Measurements from ENCODE around the gene ZNF772. TPM values are rescaled to one million over a fixed set of nuclear protein-coding genes. Genes with fewer than 3 reads are reported as not detected.
A peak's percentile ranks its signal among the peaks of the same experiment; 100 is the strongest.
"Not testable (repeated sequence)": the region's sequence is repeated elsewhere in the genome, so short reads cannot be mapped to it uniquely, and the experiment has no call there.

The ZNF772 gene
- total RNA-seq, result 19.3 and 22.3 TPM in 2 replicates

GRCh38 chr19:57477191-57478008, at the start of gene ZNF772:
Gene ZNF772 (minus strand): TSS chr19:57477566. CDS start chr19:57477309, 257 bp downstream.
- DNase-seq, result peak; percentile 97

DNA sequence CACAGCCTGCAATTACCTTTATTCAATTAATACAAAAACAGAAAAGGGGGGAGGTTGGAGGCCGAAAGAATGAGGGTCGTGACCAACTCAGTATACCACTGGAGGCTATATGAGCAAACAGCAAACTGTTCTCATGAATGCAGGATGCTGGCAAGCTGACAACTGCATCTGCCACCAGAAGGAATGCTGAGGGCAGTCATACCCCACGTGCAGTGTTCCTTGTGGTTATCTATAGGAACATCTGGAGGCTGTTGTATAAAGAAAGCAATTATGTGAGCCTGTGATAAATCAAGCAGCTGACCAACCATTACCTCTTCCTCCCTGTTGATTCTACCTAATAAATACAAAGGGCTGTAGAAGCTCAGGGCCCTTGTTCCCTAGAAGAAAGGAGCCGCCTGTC, 40.7 kb upstream of the ZNF772 start:
- DNase-seq, result not testable (repeated sequence)

DNA sequence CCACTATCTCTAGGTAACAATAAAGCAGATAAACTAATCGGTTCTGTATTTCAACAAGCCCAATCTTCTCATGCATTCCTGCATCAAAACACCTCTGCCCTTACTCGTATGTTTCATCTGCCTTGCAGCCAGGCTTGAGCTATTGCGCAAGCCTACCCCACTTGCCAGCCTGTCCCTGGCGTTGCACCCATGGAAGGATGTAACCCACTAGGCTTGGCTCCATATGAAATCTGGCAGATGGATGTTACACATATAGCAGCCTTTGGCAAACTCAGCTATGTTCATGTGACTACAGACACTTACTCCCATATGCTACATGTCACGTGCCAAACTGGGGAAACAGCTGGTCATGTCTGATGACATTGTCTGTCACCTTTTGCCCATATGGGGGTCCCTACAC, 37.9 kb upstream of the ZNF772 start:
- DNase-seq, result no peak

- peak; percentile 30 for DNase-seq
Observed at GRCh38 chr19:57512845-57513244, 35.5 kb upstream of the ZNF772 start.

- no peak for DNase-seq
Observed at GRCh38 chr19:57511484-57511883, 34.1 kb upstream of the ZNF772 start.

DNA sequence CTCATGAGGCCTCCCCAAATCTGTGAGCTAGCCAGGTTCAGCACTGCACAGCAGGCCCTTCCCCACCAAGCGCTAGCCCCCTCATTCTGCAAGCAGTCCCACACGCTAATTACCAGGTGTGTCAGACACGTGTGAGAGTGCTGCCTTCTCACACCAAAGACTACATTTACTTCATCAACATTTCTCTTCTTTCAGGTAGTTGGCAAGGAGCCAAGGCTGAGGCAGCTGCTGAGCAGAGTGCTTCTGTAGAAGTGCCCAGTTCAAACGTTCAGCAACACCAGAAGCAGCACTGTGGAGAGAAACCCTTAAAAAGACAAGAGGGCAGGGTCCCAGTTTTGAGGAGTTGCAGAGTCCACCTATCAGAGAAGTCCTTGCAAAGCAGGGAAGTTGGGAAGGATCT, 28.8 kb upstream of the ZNF772 start:
- no peak for DNase-seq

DNA sequence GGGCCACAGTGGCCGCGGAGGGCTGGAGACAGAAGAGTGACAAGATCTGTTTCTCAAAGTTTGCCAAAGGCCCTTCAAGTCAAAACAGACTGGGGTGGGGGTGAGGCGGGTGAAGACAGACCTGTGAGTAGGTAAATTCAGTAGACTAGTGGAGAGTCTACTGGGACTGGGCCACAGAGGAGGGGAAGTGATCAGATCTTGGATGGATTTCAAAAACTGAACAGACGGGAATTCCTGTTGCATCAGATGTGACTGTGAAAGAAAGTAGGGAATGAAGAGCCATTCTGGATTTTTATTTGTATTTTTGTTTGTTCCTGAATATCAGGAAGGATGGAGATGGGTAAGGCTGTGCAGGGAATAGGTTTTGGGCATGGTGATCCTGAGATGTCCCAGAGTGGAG, 23.0 kb upstream of the ZNF772 start:
- DNase-seq, result peak; percentile 32

GRCh38 chr19:57499680-57500395, 22.5 kb upstream of the ZNF772 start, which contains the start of gene ZNF773:
Gene ZNF773 (plus strand): TSS chr19:57499938. CDS start chr19:57500081, 143 bp downstream.
- peak; percentile 97 for DNase-seq

GRCh38 chr19:57499332-57499679, 21.9 kb upstream of the ZNF772 start:
- not testable (repeated sequence) for DNase-seq

- DNase-seq, result peak; percentile 15
Observed at GRCh38 chr19:57488299-57488644, 10.9 kb upstream of the ZNF772 start.

GRCh38 chr19:57487477-57488298, 10.3 kb upstream of the ZNF772 start, which contains the start of gene ZNF419:
Gene ZNF419 (plus strand): TSS chr19:57487750. CDS start chr19:57487951, 201 bp downstream.
- peak; percentile 87 for DNase-seq

GRCh38 chr19:57473646-57474045, 3.7 kb downstream of the ZNF772 start:
- DNase-seq, result peak; percentile 11

- no peak for DNase-seq
Observed at GRCh38 chr19:57466489-57466888, 10.9 kb downstream of the ZNF772 start.

- DNase-seq, result peak; percentile 35
Observed at GRCh38 chr19:57465680-57466381, 11.5 kb downstream of the ZNF772 start.

DNA sequence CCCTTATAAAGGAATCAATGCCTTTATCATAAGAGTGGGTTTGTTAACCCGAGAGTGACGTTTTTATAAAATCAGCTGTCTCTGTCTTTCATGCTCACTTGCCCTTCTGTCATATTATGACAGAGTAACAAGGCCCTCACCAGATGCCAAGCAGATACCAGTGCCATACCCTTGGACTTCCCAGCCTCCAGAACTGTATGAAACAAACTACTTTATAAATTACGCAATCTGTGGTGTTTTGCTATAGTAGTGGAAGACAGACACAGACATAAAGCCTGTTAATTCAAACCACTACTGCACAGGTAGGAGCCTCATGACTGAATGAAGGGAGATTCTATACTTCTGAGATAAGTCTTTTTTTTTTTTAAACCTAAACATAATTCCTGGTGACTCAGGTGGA, 25.1 kb downstream of the ZNF772 start:
- DNase-seq, result no peak

DNA sequence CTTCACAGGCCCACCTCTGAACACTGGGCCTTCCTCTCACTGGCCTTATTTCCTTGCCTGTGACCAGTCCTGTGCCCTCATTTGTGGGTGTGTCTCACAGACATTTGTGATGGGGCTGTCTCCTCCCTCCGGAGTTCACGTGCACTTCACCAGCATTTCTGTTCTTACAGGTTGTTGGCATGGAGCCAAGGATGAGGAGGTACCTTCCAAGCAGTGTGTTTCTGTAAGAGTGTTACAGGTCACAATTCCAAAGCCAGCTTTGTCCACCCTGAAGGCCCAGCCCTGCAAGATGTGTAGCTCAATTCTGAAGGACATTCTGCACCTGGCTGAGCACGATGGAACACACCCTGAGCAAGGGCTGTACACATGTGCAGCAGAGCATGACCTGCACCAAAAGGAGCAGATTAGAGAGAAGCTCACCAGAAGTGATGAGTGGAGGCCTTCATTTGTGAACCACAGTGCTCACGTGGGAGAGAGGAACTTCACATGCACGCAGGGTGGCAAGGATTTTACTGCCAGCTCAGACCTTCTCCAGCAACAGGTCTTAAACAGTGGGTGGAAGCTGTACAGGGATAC, 34.2 kb downstream of the ZNF772 start:
- no peak for DNase-seq

GRCh38 chr19:57441979-57442752, 35.2 kb downstream of the ZNF772 start:
- DNase-seq, result no peak

- DNase-seq, result no peak
Observed at GRCh38 chr19:57438925-57439324, 38.4 kb downstream of the ZNF772 start.

DNA sequence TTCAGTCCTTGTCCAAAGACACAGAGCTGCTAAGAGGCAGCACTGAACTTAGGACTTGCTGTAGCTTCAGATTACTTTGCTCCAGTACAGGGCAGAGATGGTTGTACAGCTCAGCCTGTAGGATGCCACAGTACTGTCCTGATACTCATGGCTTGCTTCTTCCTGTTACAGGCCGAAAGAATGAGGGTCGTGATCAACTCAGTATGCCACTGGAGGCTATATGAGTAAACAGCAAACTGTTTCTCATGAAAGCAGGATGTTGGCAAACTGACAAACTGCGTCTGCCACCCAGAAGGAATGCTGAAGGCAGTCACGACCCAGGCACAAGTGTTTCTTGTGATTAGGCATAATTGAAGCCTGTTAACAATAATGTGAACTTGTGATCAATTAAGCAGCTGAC, 39.4 kb downstream of the ZNF772 start:
- no peak for DNase-seq

DNA sequence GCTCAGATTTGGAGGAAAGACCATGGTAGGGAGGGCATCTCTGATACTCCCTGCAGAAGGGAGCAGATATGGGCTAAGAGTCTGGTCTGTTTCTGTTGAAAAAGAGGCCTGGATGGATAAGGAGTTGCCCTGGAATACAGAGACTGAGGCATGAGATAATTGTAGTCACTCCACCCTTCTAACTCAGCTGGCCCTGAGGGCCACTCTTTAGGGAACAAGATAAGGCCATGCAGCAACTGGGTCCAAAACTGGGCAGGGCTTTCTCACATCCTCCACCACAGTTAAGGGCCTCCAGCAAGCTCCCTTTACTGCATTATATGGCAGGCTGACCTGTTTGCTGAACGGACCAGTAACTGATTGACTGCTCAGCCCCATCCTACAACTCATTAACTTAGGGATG, 40.9 kb downstream of the ZNF772 start:
- no peak for DNase-seq
